ENCODE data around the gene FGF1. TPM values are rescaled to one million over a fixed set of nuclear protein-coding genes. Genes with fewer than 3 reads are reported as not detected.

Gene FGF1
- total RNA-seq, 6 experiments from 2014 or later, result 0.12 to 0.56 (median 0.42) TPM; not detected in 1

- WGBS (ENCODE audit: insufficient coverage, low coverage, low lambda C conversion rate, missing lambda C conversion rate), result 62% methylated on average over 4 of the region's 4 CpGs
- no peaks in the 10 kb centered on the region for H3K36me3 ChIP-seq
- no peak overlapping the region for H3K4me3 ChIP-seq
- intact Hi-C loops (cut with DNase I), result no loop called here
- no peak overlapping the region for H3K27ac ChIP-seq
- no peak for TF ChIP-seq CTCF (IDR thresholded peaks at IDR 0.05)
- no peak for TF ChIP-seq POLR2A (IDR thresholded peaks at IDR 0.05)
- no peaks in the 10 kb centered on the region for H3K4me1 ChIP-seq
- ATAC-seq (no peak), DNase-seq (no peak)
- H3K27me3 ChIP-seq, result no peaks in the 10 kb centered on the region
- no peaks in the 10 kb centered on the region for H3K9me3 ChIP-seq
Measured at GRCh38 chr5:142641711-142642110, 44.2 kb downstream of the FGF1 start.

GRCh38 chr5:142640316-142641005, 45.4 kb downstream of the FGF1 start:
- no peak overlapping the region for H3K27ac ChIP-seq
- H3K4me1 ChIP-seq, result no peaks in the 10 kb centered on the region
- intact Hi-C loops (cut with DNase I), result no loop called here
- no peaks in the 10 kb centered on the region for H3K9me3 ChIP-seq
- H3K27me3 ChIP-seq, result no peaks in the 10 kb centered on the region
- WGBS (ENCODE audit: insufficient coverage, low coverage, low lambda C conversion rate, missing lambda C conversion rate), result 46% methylated on average over 7 of the region's 9 CpGs
- no peak for DNase-seq
- ATAC-seq, result no peak
- no peaks in the 10 kb centered on the region for H3K36me3 ChIP-seq
- TF ChIP-seq CTCF (IDR thresholded peaks at IDR 0.05) (no peak), POLR2A (IDR thresholded peaks at IDR 0.05) (no peak)
- H3K4me3 ChIP-seq, result no peak overlapping the region

GRCh38 chr5:142639455-142639854, 46.4 kb downstream of the FGF1 start:
- intact Hi-C loops (cut with DNase I), result no loop called here
- ATAC-seq (no peak), DNase-seq (no peak)
- Histone ChIP-seq H3K27me3 (no peaks in the 10 kb centered on the region), H3K4me3 (no peak overlapping the region), H3K9me3 (no peaks in the 10 kb centered on the region), H3K27ac (no peak overlapping the region), H3K4me1 (no peaks in the 10 kb centered on the region), H3K36me3 (no peaks in the 10 kb centered on the region)
- TF ChIP-seq POLR2A (IDR thresholded peaks at IDR 0.05) (no peak), CTCF (IDR thresholded peaks at IDR 0.05) (no peak)
- 67% methylated on average over 4 of the region's 4 CpGs for WGBS (ENCODE audit: insufficient coverage, low coverage, low lambda C conversion rate, missing lambda C conversion rate)

GRCh38 chr5:142637871-142638270, 48.0 kb downstream of the FGF1 start:
- intact Hi-C loops (cut with DNase I), result no loop called here
- ATAC-seq, result no peak
- no peaks in the 10 kb centered on the region for H3K9me3 ChIP-seq
- H3K36me3 ChIP-seq, result no peaks in the 10 kb centered on the region
- no peak overlapping the region for H3K4me3 ChIP-seq
- H3K27ac ChIP-seq, result no peak overlapping the region
- 79% methylated on average over 2 of the region's 2 CpGs for WGBS (ENCODE audit: insufficient coverage, low coverage, low lambda C conversion rate, missing lambda C conversion rate)
- DNase-seq, result no peak
- no peaks in the 10 kb centered on the region for H3K27me3 ChIP-seq
- TF ChIP-seq POLR2A (IDR thresholded peaks at IDR 0.05) (no peak), CTCF (IDR thresholded peaks at IDR 0.05) (no peak)
- no peaks in the 10 kb centered on the region for H3K4me1 ChIP-seq
